Kidney epithelial cell (primary cell): ENCODE data around the gene DCTN4. TPM values are rescaled to one million over a fixed set of nuclear protein-coding genes. Genes with fewer than 3 reads are reported as not detected.

Source experiments
- DNase-seq: peaks from one replicate; pipeline ENCODE4 v3.0.0-alpha.2; 2010; ENCODE audit warnings: low read depth
- H3K27me3 ChIP-seq: 2 replicates; pipeline ENCODE4 v1.6.0; 2011; ENCODE audit warnings: low read length; ENCODE audit not compliant: control insufficient read depth, insufficient read depth
- H3K36me3 ChIP-seq: 2 replicates; pipeline ENCODE4 v1.5.1; 2011; ENCODE audit warnings: low read length; ENCODE audit not compliant: control insufficient read depth, insufficient read depth
- H3K4me3 ChIP-seq: 2 replicates; pipeline ENCODE4 v1.5.1; 2011; ENCODE audit warnings: low read depth, mild to moderate bottlenecking, control low read depth, low read length
- total RNA-seq: library from RNA; depleted of rRNA; stranded (reverse); fragments of >200 nt; gene quantifications from 2 replicates; pipeline ENCODE4 v1.2.3, GENCODE V29; 2015
- TF ChIP-seq, protein P1 (sequence below): IDR thresholded peaks from 2 replicates; pipeline ENCODE4 v1.5.1; 2011; ENCODE audit warnings: mild to moderate bottlenecking, moderate library complexity, low read length, control low read depth, inconsistent platforms; ENCODE audit not compliant: insufficient read depth, poor library complexity, severe bottlenecking

Gene DCTN4
- total RNA-seq, 1 donor from 2014 or later: 54.0 TPM

DNA sequence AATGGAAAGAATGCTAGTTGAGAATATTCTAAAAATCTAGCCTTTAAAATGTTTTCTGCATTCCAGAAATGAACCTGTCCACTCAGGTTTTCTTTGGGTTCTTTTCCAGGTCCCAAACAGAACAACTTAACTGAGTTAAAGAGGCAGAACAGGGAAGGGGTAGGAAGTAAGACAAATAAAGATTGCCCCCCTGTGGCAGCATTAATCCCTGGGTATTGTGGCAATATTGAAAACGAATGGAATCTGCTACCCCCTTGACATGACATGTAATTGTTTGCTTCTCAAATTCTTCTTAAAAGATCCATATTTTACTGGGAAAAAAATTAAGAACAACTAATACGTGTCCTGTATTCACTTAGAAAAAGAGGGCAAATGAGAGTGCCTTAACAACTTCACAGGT is 48.7 kb downstream of the DCTN4 start:
- Histone ChIP-seq H3K36me3 (peaks cover 2% of the 10 kb centered on the region), H3K27me3 (no peaks in the 10 kb centered on the region), H3K4me3 (no peak overlapping the region)
- TF ChIP-seq, protein P1, sequence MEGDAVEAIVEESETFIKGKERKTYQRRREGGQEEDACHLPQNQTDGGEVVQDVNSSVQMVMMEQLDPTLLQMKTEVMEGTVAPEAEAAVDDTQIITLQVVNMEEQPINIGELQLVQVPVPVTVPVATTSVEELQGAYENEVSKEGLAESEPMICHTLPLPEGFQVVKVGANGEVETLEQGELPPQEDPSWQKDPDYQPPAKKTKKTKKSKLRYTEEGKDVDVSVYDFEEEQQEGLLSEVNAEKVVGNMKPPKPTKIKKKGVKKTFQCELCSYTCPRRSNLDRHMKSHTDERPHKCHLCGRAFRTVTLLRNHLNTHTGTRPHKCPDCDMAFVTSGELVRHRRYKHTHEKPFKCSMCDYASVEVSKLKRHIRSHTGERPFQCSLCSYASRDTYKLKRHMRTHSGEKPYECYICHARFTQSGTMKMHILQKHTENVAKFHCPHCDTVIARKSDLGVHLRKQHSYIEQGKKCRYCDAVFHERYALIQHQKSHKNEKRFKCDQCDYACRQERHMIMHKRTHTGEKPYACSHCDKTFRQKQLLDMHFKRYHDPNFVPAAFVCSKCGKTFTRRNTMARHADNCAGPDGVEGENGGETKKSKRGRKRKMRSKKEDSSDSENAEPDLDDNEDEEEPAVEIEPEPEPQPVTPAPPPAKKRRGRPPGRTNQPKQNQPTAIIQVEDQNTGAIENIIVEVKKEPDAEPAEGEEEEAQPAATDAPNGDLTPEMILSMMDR: peak; percentile 16
- no peak for DNase-seq

DNA sequence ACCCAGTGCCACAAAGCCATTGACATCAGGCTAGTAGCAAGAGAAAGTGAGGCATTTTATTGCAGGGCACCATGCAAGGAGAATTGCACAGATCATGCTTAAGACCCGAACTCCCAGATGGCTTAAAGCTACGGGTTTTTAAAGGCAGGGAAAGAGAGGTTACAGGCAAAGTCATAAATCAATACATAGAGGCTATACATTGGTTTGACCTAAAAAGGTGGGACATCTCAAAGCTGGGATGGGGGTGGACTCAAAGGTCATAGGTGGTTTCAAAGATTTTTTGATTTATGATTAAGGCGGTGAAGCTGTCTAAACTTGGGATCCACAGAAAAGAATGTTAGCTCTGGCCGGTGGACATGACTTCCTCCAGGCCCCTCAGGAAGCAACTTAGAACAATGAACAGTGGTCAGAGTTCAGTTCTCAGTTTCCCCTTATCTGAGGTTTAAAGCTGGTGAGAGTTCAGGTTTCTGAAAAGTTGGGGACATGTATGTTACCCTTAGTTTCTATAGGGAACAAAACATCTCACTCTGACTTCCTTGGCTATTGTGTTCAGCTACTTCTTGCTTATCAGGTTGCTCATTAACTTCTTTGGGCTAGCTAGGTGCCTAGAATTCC is 51.9 kb downstream of the DCTN4 start:
- no peak for DNase-seq
- Histone ChIP-seq H3K36me3 (no peaks in the 10 kb centered on the region), H3K4me3 (no peak overlapping the region), H3K27me3 (no peaks in the 10 kb centered on the region)
- TF ChIP-seq, protein P1: no peak

DNA sequence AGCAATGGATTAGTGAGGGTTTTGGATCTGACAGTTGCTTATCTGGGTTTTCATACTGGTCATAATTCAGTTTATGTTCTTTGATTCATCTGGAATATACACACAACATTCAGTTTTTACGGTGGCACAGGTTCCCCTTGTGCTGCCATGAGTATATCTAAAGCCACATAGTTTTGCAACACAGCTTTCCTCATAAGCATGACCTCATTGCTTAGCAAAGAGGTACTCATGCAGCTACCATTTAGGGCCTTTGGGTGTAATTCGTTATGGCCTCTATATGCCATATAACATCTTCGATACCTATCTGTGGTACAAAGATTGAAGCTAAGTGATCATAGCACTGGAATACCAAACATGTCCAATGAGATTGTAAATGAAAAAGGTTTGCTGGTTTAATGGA is 55.1 kb downstream of the DCTN4 start:
- no peak overlapping the region for H3K4me3 ChIP-seq
- DNase-seq: no peak
- no peaks in the 10 kb centered on the region for H3K36me3 ChIP-seq
- TF ChIP-seq, protein P1: no peak
- no peaks in the 10 kb centered on the region for H3K27me3 ChIP-seq

GRCh38 chr5:150700594-150701377 is 58.0 kb downstream of the DCTN4 start, which contains the start of gene RBM22:
TSS of gene RBM22 (minus strand) at chr5:150701062. CDS start at chr5:150700985, 77 bp downstream.
- Histone ChIP-seq H3K4me3 (peak within 1 kb of the TSS; percentile 55), H3K27me3 (no peaks in the 10 kb centered on the region), H3K36me3 (no peaks in the 10 kb centered on the region)
- TF ChIP-seq, protein P1: peak; percentile 77
- peak; percentile 58 for DNase-seq

- peak overlapping the region; percentile 55 for H3K4me3 ChIP-seq
- TF ChIP-seq, protein P1: no peak
- H3K36me3 ChIP-seq: no peaks in the 10 kb centered on the region
- no peaks in the 10 kb centered on the region for H3K27me3 ChIP-seq
- DNase-seq: no peak
Observed at GRCh38 chr5:150700246-150700593, 58.6 kb downstream of the DCTN4 start.
